Measurements from ENCODE around the gene HNRNPA0. TPM values are rescaled to one million over a fixed set of nuclear protein-coding genes. Genes with fewer than 3 reads are reported as not detected.

The HNRNPA0 gene
- total and polyA plus RNA-seq, 9 of the 15 experiments (the other 6 are each of a cell fraction or from before 2014, with no cell fraction given): 5.0 to 33.3 (median 10.7) TPM

DNA sequence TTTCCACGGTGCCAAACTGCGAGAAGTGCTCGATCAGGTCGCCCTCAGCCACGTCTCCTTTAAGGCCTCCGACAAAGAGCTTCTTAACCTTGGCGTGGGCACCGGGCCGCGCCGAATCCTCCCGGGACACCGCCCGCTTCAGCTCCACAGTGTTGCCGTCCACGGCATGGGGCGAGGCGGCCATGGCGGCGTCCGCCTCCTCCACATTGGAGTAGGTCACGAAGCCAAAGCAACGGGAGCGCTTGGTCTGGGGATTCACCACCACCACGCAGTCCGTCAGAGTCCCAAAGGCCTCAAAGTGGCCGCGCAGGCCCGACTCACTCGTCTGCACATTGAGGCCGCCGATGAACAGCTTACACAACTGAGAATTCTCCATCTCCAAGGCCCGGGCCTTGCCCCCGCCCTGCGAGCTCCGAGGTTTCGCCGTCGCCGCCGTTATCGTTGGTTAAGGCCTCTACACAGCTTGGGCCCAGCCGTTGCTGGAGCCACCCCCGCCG lies 424 bp downstream of the HNRNPA0 start (continued):
- TF ChIP-seq, protein P1, sequence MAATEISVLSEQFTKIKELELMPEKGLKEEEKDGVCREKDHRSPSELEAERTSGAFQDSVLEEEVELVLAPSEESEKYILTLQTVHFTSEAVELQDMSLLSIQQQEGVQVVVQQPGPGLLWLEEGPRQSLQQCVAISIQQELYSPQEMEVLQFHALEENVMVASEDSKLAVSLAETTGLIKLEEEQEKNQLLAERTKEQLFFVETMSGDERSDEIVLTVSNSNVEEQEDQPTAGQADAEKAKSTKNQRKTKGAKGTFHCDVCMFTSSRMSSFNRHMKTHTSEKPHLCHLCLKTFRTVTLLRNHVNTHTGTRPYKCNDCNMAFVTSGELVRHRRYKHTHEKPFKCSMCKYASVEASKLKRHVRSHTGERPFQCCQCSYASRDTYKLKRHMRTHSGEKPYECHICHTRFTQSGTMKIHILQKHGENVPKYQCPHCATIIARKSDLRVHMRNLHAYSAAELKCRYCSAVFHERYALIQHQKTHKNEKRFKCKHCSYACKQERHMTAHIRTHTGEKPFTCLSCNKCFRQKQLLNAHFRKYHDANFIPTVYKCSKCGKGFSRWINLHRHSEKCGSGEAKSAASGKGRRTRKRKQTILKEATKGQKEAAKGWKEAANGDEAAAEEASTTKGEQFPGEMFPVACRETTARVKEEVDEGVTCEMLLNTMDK (IDR thresholded peaks at IDR 0.05; ENCODE audit: borderline replicate concordance, insufficient read depth, low read depth, low read length, poor library complexity, severe bottlenecking): no peak
- no peak for TF ChIP-seq ZNF583 (CRISPR knock-in tag; IDR thresholded peaks at IDR 0.05)
- no peak for TF ChIP-seq ZNF444 (CRISPR knock-in tag; IDR thresholded peaks at IDR 0.05)
- TF ChIP-seq TSC22D4 (tag; IDR thresholded peaks at IDR 0.05): no peak
- TF ChIP-seq FOS (IDR thresholded peaks at IDR 0.05; ENCODE audit: extremely low read depth, insufficient read length): no peak
- peak; percentile 56; the same call in 1 of the 2 replicates for TF ChIP-seq SAFB (IDR thresholded peaks at IDR 0.05; ENCODE audit: borderline replicate concordance, low read depth, low read length)
- TF ChIP-seq CBX5 (IDR thresholded peaks at IDR 0.05; ENCODE audit: borderline replicate concordance, low read depth): no peak
- no peak for TF ChIP-seq NCOA1 (IDR thresholded peaks at IDR 0.05; ENCODE audit: low read depth)
- TF ChIP-seq SLC30A9 (CRISPR knock-in tag; IDR thresholded peaks at IDR 0.05): no peak
- TF ChIP-seq ERF (CRISPR knock-in tag; IDR thresholded peaks at IDR 0.05): no peak
- TF ChIP-seq SNRNP70 (optimal IDR thresholded peaks at IDR 0.05; ENCODE audit: low read depth, low read length): no peak
- peak; percentile 3; the same call in 1 of the 2 replicates for TF ChIP-seq USF2 (CRISPR knock-in tag; IDR thresholded peaks at IDR 0.05)
- TF ChIP-seq, protein P2, sequence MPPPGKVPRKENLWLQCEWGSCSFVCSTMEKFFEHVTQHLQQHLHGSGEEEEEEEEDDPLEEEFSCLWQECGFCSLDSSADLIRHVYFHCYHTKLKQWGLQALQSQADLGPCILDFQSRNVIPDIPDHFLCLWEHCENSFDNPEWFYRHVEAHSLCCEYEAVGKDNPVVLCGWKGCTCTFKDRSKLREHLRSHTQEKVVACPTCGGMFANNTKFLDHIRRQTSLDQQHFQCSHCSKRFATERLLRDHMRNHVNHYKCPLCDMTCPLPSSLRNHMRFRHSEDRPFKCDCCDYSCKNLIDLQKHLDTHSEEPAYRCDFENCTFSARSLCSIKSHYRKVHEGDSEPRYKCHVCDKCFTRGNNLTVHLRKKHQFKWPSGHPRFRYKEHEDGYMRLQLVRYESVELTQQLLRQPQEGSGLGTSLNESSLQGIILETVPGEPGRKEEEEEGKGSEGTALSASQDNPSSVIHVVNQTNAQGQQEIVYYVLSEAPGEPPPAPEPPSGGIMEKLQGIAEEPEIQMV (tag; conservative IDR thresholded peaks at IDR 0.05; ENCODE audit: low read depth): no peak
- TF ChIP-seq NBN (IDR thresholded peaks at IDR 0.05; ENCODE audit: low read depth): no peak
- TF ChIP-seq POU5F1 (IDR thresholded peaks at IDR 0.05; ENCODE audit: borderline replicate concordance, low read depth, low read length, partially characterized antibody): no peak
- no peak for TF ChIP-seq CHD2 (IDR thresholded peaks at IDR 0.05; ENCODE audit: low read depth, low read length)
- peak; percentile 84; the same call in 1 of the 2 replicates for TF ChIP-seq AFF4 (CRISPR knock-in tag; IDR thresholded peaks at IDR 0.05)
- no peak for TF ChIP-seq IRF2 (CRISPR knock-in tag; IDR thresholded peaks at IDR 0.05)
- no peak for TF ChIP-seq EGR1 (conservative IDR thresholded peaks at IDR 0.05)
- TF ChIP-seq MXD1 (CRISPR knock-in tag; IDR thresholded peaks at IDR 0.05; ENCODE audit: borderline replicate concordance, poor library complexity, severe bottlenecking): no peak
- no peak for TF ChIP-seq NUFIP1 (IDR thresholded peaks at IDR 0.05; ENCODE audit: partially characterized antibody)

Measured in K562 (cell line).